HG02763 (cell line): ENCODE measurements around the gene TMEM114.

Experiments used
- ATAC-seq: cut with Tn5 transposase; IDR thresholded peaks from one replicate; pipeline ENCODE4 v1.9.1; 2021; ENCODE audit warnings: mild to moderate bottlenecking, moderate library complexity; ENCODE audit not compliant: unreplicated experiment

The TMEM114 gene

DNA sequence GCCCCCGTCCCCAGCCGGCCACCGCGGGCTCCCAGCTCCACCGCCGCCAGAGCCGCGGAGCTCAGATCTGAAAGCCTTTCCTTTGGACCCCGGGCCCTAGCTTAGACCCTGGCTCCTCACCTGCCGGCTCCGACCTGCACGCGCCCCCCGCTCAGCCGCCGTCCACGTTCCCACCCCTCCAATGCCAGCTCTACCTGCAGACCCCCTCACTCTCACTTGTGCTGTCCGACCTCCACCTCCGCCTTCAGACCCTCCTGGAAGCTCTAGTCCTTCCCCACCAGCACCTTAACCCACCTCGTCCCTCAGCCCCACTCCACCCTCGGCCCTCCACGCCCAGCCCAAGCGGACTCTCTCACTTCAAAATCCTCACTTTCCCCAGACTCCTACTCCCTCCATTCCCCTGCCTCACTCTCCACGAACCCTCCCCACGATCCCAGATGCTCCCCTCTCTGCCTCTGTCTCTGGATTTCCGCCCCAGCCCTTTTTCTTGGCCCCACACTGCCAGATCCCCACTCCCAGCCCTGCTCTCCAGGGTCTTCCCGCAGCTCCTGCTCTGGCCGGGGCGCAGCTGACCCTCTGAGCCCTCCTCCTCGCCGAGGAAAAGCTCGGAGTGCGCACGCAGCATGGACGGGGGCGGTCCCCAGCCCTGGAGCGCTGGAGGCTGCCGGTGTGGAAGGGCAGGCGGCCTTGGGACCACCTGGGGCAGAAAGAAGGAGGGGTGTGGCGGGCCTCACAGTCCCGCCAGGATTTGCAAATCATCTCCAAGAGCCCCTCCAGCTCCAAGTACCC is at the start of gene TMEM114:
Gene TMEM114, minus strand, starts transcription at position 612 of the 789 bp plus-strand sequence. CDS start 673 bp downstream, outside the sequence.
- no peak for ATAC-seq

DNA sequence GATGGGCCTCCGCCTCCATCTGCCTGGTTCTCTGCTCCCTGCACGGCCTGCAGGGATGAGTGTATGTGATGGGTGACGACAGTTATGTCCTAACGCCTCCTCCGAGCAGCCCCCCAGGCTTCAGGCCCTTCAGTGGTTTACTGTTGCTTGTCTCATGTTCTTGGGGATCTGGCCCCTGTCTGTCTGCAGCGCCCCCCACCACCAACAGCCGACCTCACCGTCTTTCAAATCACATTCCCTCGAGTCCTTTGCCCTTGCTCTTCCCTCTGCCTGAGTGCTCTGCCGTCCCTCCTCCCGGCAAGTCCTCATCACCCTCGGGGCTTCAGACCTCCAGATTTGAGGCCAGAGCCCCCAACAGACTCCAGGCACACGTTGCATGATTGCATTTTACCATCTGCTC is 49.4 kb upstream of the TMEM114 start:
- ATAC-seq, result no peak

DNA sequence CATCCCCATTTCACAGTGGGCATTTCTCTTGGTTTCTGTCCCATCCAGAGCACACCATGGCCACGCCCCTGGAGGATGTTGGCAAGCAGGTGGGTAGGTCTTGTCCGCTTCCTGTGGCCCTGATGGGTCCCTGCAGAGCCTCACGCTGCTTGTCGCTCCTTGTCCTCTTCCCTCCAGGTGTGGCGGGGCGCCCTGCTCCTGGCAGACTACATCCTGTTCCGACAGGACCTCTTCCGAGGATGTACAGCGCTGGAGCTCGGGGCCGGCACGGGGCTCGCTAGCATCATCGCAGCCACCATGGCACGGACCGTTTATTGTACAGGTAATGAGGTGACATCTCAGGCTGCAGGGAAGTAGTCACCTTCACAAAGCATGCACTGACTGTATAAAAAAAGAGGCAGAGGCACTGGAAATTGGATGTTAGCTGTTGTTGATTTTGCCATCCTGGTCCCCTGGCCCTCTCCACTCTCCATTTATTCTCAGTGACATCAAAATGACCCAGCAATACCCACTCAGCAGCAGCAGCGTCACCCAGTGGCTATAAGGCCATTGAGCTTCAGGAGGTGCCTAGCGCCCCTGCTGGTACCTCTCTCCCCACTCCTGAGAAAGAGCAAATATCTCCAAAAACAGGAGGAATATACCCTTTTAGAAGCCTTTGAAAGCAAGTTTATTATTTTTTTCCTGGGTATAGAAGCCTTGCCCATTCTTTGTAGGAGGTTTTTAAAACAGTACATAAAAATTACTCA is 44.9 kb upstream of the TMEM114 start:
- ATAC-seq, result no peak

DNA sequence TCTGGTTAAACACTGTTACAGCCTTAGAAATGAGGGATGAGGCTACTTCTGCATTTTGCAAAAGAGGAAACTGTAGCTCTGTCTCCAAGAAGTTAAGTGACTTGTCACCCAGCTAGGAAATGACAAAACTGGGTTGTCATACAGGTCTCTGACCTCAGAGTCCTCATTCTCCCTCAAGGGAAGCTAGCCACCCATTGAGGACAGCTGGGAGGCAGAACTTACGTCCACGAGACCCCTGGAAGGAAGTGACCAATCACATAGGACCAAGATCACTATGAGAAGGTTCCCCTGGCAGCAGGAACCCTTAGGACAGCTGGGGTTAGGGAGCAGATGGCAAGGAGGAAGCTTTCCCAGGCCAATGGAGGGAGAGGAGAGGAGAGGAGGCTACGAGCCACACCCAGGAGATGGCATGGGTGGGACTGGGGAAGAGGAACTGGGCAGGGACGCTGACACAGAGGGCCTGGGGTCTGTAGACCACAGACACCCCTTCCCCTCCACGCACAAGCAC is 42.4 kb upstream of the TMEM114 start:
- ATAC-seq, result no peak

DNA sequence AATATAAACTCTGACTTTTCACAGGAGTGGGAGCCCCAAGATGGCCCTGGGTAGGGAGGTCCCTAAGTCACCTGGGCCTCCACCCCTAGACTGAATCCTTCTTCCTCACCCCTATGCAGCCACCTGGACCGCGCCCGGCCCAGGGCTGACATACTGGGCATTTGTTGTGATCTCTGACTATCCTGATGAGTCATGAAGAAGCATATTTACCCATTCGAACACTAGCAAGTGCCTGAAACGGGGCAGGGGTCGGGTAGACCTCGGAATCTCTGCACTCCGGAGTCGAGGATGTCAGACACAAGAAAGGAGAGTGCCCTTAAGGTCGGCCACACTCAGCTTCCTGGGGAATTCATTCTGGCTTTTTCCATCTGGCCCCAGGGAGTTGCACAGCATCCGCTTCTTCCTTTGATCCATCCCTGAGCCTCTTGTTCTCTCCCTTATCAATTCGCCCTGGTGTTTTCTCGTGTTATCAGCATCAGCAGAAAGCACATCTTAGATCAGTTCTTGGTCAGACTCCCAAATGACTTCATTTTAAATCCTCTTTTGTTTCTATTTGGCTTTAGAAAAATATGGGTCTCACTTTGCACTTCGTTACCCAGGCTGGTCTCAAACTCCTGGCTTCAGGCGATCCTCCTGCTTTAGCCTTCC is 41.6 kb upstream of the TMEM114 start:
- no peak for ATAC-seq

DNA sequence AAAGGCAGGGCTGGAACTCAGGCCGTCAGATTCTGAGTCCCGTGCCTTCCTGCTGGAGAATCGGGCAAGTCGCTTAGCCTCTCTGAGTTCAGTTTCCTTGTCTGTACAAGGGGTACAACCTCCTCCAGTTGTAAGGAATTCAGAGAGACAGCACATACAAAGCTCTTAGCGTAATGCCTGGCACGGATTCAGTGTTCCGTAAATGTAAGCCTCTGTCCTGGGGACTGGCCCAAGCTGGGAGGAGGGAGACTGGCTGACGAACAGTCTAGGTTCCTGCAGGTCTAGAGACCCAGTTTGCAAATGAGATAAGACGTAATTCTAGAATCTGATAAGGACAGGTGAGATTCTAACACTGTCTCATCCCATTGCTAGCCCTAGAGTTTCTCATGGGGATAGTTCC is 41.1 kb upstream of the TMEM114 start:
- ATAC-seq, result no peak

DNA sequence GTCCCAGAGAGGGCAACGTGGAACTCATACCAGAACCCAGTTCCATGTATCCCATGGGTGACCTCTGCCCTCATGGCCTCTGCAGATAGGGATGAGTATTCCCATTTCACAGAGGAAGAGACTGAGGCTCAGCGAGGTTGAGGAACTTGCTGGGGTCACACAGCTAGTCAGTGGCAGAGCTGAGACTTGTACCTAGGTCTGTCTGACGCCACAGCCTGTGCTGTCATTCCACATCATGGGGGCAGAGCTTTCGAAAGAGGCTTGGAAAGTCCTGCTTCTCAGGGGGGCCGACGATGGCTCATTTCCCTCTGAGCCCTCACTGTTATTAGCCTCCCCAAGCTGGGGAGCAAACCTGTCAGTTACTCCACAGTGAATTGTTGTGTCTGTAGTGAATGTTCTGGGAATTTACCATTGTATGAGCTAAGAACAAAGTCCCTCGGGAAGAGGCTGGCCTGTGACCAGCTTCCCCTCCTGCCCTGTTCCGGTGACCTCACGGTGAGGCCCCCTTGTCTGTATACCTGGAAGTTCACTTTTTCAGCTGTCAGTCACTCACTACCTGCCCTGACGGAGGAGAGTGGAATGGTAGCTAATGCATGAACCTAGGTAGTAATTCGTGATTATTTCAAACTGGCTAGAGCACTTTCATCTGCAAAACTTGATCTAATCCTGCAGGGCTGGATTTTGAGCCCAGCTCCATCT is 40.1 kb upstream of the TMEM114 start:
- ATAC-seq, result no peak

DNA sequence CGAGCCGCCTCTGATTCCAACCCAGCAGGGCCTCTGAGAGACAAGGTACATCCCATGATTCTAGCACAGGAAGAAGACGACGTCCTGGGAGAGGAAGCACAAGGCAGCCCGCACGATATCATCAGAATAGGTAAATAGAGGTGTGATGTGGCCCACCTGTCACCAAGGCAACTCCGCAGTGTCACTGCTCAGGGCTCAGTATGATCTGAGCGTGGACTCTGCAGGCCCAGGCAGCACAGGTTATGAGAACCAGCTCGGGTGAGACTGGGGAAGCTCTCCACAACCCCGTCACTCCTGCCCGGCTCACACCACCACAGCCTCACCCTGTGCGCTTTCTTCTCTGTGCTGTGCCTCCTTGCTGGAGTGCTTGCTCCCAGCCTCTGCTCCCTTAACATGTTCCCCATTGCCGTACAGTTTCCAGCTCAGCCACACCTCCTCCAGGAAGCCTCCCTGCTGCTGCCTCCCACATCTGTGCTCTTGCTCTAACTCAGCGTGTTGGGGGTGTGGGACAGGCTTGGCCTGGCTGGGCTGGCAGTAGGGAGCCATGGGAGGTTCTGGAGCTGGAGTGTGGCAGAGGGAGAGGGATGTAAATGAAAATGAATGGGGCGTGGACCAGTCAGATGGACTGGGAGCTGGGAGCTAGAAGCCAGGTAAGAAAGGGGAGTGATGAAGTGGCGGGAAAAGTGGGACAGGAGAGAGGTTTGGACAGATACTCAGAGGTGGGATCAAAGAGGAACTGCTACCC is 38.8 kb upstream of the TMEM114 start:
- no peak for ATAC-seq

DNA sequence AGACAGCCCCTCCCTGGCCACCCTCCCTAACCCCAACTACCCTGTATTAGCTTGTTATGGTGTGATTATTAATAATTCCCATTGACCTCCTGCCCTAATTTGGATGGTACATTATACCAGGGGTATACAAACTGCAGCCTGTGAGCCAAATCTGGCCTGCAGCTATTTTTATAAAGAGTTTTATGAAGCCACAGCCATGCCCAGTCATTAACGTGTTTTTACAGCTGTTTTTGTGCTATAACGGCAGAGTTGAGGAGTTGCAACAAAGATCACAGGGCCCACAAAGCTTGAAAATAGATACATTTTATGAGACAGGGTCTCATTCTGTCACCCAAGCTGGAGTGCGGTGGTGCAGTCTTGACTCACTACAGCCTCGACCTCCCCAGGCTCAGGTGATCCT is 37.1 kb upstream of the TMEM114 start:
- ATAC-seq, result no peak

DNA sequence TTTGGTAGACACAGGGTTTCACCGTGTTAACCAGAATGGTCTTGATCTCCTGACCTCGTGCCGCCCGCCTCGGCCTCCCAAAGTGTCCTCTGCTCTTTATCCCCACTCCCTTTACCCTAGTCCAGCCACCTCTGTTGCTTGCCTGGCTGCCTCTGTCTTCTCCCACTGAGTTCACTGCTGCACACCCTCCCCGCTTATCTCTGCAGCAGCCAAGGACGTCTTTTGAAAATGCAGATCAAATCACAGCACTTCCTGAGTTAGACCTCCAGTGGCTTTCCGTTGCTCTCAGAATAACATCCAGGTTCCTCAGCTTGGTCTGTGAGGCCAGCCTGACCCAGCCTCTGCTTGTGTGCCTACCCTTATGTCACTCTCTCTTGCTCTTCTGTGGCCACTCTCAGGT is 36.6 kb upstream of the TMEM114 start:
- ATAC-seq, result no peak

DNA sequence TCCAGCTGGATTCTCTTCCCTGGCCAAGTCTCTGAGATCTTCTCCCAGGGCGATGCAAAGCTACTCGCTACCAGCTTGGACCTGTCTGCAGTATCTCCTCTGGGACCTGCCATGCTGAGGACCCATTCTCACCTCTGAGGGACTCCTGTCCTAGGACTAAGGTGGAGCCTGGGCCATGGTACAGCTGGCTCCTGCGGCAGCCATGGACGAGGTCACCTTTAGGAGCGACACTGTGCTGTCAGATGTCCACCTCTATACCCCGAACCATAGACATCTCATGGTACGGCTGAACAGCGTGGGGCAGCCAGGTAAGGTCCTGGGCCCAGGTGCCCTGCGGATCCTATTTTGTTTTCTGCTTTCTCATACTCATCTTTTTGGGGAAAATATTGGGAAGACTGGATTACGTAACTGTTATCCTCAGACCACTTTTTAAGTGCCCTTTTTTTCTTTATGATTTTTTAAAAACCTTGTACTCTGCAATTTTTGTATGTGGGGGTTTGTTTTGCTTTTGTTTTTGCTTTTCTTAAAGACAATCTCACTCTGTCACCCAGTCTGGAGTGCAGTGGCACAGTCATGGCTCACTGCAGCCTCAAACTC is 35.3 kb upstream of the TMEM114 start:
- ATAC-seq, result no peak

DNA sequence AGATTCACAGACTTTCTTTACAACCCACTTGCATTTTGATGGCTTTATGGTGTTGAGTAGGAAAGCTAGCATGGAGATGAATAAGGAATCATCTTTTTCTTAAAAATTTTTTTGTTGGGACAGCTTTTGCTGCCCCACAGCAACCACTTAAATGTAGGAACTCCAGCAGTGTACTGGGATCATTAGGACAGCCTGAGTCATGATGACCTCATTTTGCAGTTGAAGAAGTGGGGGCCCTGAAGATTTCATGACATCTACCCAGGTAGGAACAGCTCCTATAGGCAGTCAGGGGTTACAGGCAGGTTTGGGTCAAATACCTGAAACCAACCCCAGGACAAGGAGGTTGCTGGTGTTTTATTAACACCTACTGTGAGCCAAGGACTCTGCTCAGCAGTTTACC is 33.3 kb upstream of the TMEM114 start:
- no peak for ATAC-seq

DNA sequence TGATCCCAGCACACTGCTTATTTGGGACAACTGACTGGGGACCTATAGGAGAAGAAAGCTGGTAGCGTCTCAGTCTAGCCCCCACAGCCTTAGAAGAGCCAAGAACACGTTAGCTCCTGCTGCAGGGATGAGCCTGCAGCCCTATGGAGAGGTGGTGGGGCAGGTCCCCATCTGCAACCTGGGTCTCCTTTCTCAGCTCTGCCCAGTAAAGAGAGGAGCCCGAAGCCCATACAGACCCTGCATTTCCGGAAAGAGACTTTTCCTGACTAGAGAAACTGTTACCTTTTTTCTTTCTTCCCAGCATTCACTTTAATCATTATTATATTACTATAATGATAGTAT is 32.0 kb upstream of the TMEM114 start:
- no peak for ATAC-seq

DNA sequence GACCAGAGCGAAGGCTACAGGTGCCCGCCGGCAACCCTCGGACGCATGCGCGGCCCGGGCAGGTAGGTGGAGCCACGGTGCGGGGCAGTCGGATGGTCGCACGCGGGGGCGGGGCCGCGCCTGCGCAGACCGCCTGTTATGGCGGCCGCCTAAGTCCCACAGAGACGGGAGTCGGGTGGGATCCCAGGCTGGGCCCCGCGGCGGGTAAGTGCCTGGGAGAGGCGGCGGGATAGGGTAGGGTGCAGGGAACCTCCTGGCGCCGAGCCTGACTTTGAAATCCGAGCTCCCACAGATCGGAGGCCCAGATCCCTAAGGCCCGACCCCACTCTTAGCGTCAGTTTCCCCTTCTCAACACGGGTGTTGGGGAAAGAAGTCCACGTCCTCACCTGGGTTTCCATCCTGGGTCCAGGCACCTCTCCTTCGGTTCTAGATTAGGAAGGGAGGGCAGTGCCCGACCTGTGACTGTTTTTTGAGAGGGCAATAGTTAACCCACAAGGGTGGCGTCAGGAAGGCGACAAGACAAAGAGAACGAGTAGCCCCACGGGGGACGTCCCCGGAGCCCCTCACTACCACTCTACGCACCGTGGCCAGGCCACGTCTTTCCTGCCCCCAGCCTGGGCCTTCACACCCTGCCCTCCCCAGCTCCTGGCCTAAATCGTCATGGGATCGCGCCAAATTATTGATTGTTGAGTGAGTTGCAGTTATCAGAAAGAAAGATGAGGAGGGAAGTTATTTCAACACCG is 31.4 kb upstream of the TMEM114 start, which contains the start of gene METTL22:
Gene METTL22, plus strand, starts transcription at position 127 of the 743 bp plus-strand sequence. CDS start 3,968 bp downstream, outside the sequence.
- peak; percentile 94 for ATAC-seq

DNA sequence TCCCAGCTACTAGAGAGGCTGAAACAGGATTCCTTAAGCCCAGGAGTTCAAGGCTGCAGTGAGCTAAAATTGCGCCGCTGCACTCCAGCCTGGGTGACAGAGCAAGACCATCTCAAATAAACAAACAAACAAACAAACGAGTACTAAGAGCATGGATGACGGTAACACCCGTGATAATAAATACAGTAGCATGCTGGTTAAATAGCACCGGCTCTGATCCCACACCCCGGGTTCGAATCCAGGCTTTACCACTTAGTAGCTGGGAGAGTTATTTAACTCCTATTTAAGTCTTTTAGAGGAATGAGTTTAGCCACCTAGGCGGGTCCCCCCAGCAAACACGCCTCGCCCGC is 30.9 kb upstream of the TMEM114 start:
- ATAC-seq, result no peak

DNA sequence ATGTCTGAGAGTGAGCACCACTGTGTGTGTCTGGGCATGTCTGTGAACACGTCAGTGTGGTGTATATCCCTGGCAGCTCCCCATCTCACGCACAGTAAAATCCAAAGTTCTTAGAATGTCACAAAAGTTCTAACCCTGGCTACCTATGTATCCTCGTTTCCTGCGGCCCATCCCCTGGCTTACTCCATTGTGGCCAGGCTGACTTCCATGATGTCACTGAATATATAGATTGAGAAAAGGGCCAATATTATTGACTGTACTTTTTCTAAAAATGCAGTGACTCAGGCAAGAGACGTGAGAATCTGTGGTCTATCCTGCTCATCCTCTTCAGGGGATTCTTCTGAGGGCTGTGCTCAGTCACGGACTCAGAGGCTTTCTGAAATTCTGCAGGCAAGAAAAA is 30.2 kb upstream of the TMEM114 start:
- no peak for ATAC-seq

DNA sequence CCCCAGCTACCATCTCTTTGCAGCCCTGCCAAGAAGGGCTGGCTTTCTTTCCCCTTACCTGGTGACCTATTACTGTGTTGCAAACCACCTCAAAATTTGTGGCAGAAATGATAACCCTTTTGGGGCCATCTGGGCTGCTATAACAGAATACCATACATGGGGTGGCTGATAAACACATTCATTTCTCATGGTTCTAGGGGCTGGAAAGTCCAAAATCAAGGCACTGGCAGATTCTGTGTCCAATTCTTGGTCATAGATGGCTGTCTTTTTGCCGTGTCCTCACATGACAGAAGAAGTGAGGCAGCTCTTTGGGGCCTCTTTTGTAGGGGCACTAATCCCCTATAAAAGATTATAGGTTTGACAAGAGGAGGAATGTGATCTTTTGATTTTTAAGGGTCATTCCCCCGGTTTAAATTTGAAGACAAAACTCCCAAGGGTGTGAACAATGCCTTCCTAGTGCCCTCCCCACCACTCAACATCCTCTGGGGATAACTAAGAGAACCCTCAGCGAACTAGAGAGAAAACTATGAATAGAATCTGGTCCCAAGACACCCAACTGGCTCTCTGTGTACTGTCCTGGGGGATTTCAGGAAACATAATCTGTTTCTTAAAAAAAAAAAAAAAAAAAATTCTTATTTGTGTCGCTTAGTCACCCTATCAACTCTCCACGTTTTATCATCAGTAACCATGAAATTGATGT is 29.5 kb upstream of the TMEM114 start:
- ATAC-seq, result no peak

DNA sequence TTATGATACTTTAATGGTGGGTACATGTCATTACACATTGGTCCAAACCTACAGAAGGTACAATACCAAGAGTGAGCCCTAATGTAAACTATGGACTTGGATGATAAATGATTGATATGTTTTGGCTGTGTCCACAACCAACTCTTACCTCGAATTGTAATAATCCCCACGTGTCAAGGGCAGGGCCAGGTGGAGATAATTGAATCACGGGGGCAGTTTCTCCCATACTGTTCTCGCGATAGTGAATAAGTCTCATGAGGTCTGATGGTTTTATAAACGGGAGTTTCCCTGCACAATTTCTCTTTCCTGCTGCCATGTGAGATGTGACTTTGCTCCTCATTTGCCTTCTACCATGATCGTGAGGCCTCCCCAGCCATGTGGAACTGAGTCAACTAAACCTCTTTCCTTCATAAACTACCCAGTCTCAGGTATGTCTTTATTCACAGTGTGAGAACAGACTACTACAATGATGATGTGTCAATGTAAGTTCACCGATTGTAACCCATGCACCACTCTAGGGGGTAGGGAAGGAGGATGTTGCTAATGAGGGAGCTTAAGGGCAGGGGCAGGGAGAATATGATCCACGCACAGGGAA is 24.2 kb upstream of the TMEM114 start:
- no peak for ATAC-seq
